Psoas muscle (tissue), 8 donors: Measurements from ENCODE around the gene CYP4F8. TPM values are rescaled to one million over a fixed set of nuclear protein-coding genes. Genes with fewer than 3 reads are reported as not detected.

ENCODE experiments used
- ATAC-seq, 4 donors: fragments of 200-7000 bp; cut with Tn5 transposase; one replicate each; pipeline ENCODE4 v1.9.1; 2020; ENCODE audit warnings: moderate library complexity in 3 of 4, mild to moderate bottlenecking in 2 of 4
- DNase-seq, 2 donors: peaks; one replicate each; pipeline ENCODE4 v3.0.0-alpha.2; 2020
- H3K27ac ChIP-seq: fragments of 200-600 bp; one replicate; pipeline ENCODE4 v1.8.0; 2022
- H3K27me3 ChIP-seq, 3 donors: fragments of 200-600 bp in 1 of 3; one replicate each; pipeline versions ENCODE4 v1.6.1 to v1.8.0; 2013 to 2022; ENCODE audit warnings: low read length in 2 of 3, mild to moderate bottlenecking in 2 of 3, moderate library complexity in 1 of 3; ENCODE audit not compliant: insufficient read depth in 3 of 3
- H3K36me3 ChIP-seq, 2 donors: fragments of 200-600 bp in 1 of 2; one replicate each; pipeline versions ENCODE4 v1.6.1 to v1.8.0; 2013 to 2022; ENCODE audit warnings: low read depth in 1 of 2, mild to moderate bottlenecking in 1 of 2, moderate library complexity in 1 of 2; ENCODE audit not compliant: insufficient read depth in 1 of 2
- H3K4me1 ChIP-seq: fragments of 200-600 bp; one replicate; pipeline ENCODE4 v1.8.0; 2022
- H3K4me3 ChIP-seq: fragments of 200-600 bp; one replicate; pipeline ENCODE4 v1.8.0; 2022; ENCODE audit warnings: mild to moderate bottlenecking
- H3K9me3 ChIP-seq: fragments of 200-600 bp; one replicate; pipeline ENCODE4 v1.8.0; 2022
- CTCF ChIP-seq: fragments of 200-600 bp; IDR thresholded peaks from one replicate; pipeline ENCODE4 v1.8.0; 2022; ENCODE audit warnings: antibody characterized with exemption
- whole genome bisulfite sequencing, 3 donors: extraction: QIAGEN DNeasy Blood & Tissue Kit; methylation state at CpG; one replicate each; pipeline versions ENCODE4 v1.1.6 to v1.1.7; 2013; 5-methylcytosine and 5-hydroxymethylcytosine counted together
- intact Hi-C, 2 donors: fragments of 100-400 bp; cut with DNase I; formaldehyde crosslinking; loops; one replicate each; pipeline versions ENCODE4 v1.11.0 to v1.14.2; 2022
- polyA plus RNA-seq, 3 donors: library from polyadenylated mRNA; stranded (reverse); fragments of 200-250 nt; gene quantifications; one replicate each; pipeline ENCODE4 v1.2.3, GENCODE V29; 2013
- total RNA-seq, 4 donors: library from RNA; stranded (reverse); fragmentation: NEBNext Ultra II Directional in 2 of 4; extraction: Animal tissue kit (Norgen Biotek cat#: 25700) in 2 of 4; gene quantifications; one replicate each; pipeline versions ENCODE4 v1.2.1 to v1.2.4, GENCODE V29; 2021 to 2023
- donor health status: healthy with polysubstance abuse.
- donor health status: DM: no; HTN: no; CAD: no; lungs with moderate emphysema.
- donor health status: Bipolar disorder and iron deficiency.
- donor health status: healthy.
- donor health status: DM: yes; HTN: yes; CAD: no.
- donor health status: DM: no; HTN: no; CAD: no.
- donor health status: DM: no; HTN: no; CAD: no.
- donor health status: DM: yes; HTN: yes; CAD: no.

The CYP4F8 gene
- total and polyA plus RNA-seq, 7 donors: not detected

GRCh38 chr19:15622991-15623390, 8.0 kb downstream of the CYP4F8 start:
- no peak overlapping the region for H3K4me3 ChIP-seq
- H3K36me3 ChIP-seq: no peaks in the 10 kb centered on the region
- peaks cover 0 to 5% (median 0%) of the 10 kb centered on the region in 3 donors for H3K27me3 ChIP-seq
- no peak overlapping the region for H3K27ac ChIP-seq
- WGBS, 3 donors: 62 to 63% (median 62%) methylated on average over 11 of the region's 11 CpGs
- no peaks in the 10 kb centered on the region for H3K4me1 ChIP-seq
- DNase-seq (no peak), ATAC-seq (no peak)
- peaks cover 3% of the 10 kb centered on the region for H3K9me3 ChIP-seq
- intact Hi-C loops: no loop called here
- no peak for TF ChIP-seq CTCF

GRCh38 chr19:15623711-15624318, 8.8 kb downstream of the CYP4F8 start:
- Histone ChIP-seq H3K9me3 (peaks cover 3% of the 10 kb centered on the region), H3K36me3 (no peaks in the 10 kb centered on the region), H3K4me3 (no peak overlapping the region), H3K4me1 (no peaks in the 10 kb centered on the region), H3K27ac (no peak overlapping the region), H3K27me3 (no peaks in the 10 kb centered on the region)
- ATAC-seq: no peak
- 4 to 10% (median 8%) methylated on average over 9 of the region's 9 CpGs for WGBS, 3 donors
- no peak for TF ChIP-seq CTCF
- intact Hi-C loops: no loop called here
- DNase-seq: no peak

- H3K36me3 ChIP-seq: no peaks in the 10 kb centered on the region
- H3K27me3 ChIP-seq: peaks cover 0 to 5% (median 2%) of the 10 kb centered on the region in 3 donors
- no peak for ATAC-seq
- intact Hi-C loops: loop anchor here in 1 of 2 donors (5.0 kb wide), 1 partner anchor 554 kb away; no protein-coding TSS in a partner anchor
- DNase-seq: no peak
- no peak overlapping the region for H3K4me3 ChIP-seq
- 54 to 62% (median 55%) methylated on average over 18 to 22 of the region's 22 CpGs for WGBS, 3 donors
- no peaks in the 10 kb centered on the region for H3K4me1 ChIP-seq
- H3K27ac ChIP-seq: no peak overlapping the region
- TF ChIP-seq CTCF: no peak
- peaks cover 3% of the 10 kb centered on the region for H3K9me3 ChIP-seq
Measured at GRCh38 chr19:15628236-15629002, 13.4 kb downstream of the CYP4F8 start.

GRCh38 chr19:15629003-15629880, 14.2 kb downstream of the CYP4F8 start:
- peak; percentile 68 for TF ChIP-seq CTCF
- Histone ChIP-seq H3K27me3 (peaks cover 0 to 5% (median 2%) of the 10 kb centered on the region in 3 donors), H3K4me3 (no peak overlapping the region), H3K4me1 (no peaks in the 10 kb centered on the region), H3K36me3 (no peaks in the 10 kb centered on the region), H3K9me3 (peaks cover 3% of the 10 kb centered on the region), H3K27ac (no peak overlapping the region)
- 7 to 16% (median 10%) methylated on average over 25 of the region's 25 CpGs for WGBS, 3 donors
- intact Hi-C loops: loop anchor here in 1 of 2 donors (5.0 kb wide), 1 partner anchor 553 kb away; no protein-coding TSS in a partner anchor
- DNase-seq (peak; percentile 74 to 85), ATAC-seq (peak in 2 of 4 donors; percentile 51 to 53)
